ENCODE results near the gene POTEF.
"Not testable (repeated sequence)": the region's sequence is repeated elsewhere in the genome, so short reads cannot be mapped to it uniquely, and the experiment has no call there.

Gene POTEF

GRCh38 chr2:130151145-130151512 lies 22.1 kb upstream of the POTEF start:
- DNase-seq (ENCODE audit: low read depth); H3K9ac ChIP-seq (ENCODE audit: low read length); H3K4me3 ChIP-seq (ENCODE audit: low read length); H3K27me3 ChIP-seq (replicated peaks; ENCODE audit: control insufficient read depth, insufficient read depth, low read length); H3K4me1 ChIP-seq (ENCODE audit: control insufficient read depth, insufficient read depth, low read length); H3K9me3 ChIP-seq (ENCODE audit: control insufficient read depth, low read length): not testable (repeated sequence)
- peaks cover 16% of the 10 kb centered on the region for H3K36me3 ChIP-seq (ENCODE audit: control insufficient read depth, insufficient read depth, low read length, severe bottlenecking)

- H3K27me3 ChIP-seq (replicated peaks; ENCODE audit: control insufficient read depth, insufficient read depth, low read length), result no peaks in the 10 kb centered on the region
- H3K9ac ChIP-seq (ENCODE audit: low read length), result no peak overlapping the region
- no peaks in the 10 kb centered on the region for H3K9me3 ChIP-seq (ENCODE audit: control insufficient read depth, low read length)
- peaks cover 16% of the 10 kb centered on the region for H3K36me3 ChIP-seq (ENCODE audit: control insufficient read depth, insufficient read depth, low read length, severe bottlenecking)
- H3K4me1 ChIP-seq (ENCODE audit: control insufficient read depth, insufficient read depth, low read length), result no peaks in the 10 kb centered on the region
- no peak overlapping the region for H3K4me3 ChIP-seq (ENCODE audit: low read length)
- no peak for DNase-seq (ENCODE audit: low read depth)
Measured at GRCh38 chr2:130150181-130151144, 21.4 kb upstream of the POTEF start.

- not testable (repeated sequence) for H3K4me1 ChIP-seq (ENCODE audit: control insufficient read depth, insufficient read depth, low read length); H3K27me3 ChIP-seq (replicated peaks; ENCODE audit: control insufficient read depth, insufficient read depth, low read length); H3K9me3 ChIP-seq (ENCODE audit: control insufficient read depth, low read length); DNase-seq (ENCODE audit: low read depth); H3K4me3 ChIP-seq (ENCODE audit: low read length); H3K9ac ChIP-seq (ENCODE audit: low read length)
- H3K36me3 ChIP-seq (ENCODE audit: control insufficient read depth, insufficient read depth, low read length, severe bottlenecking), result peaks cover 12% of the 10 kb centered on the region
Measured at GRCh38 chr2:130148515-130148914, 19.5 kb upstream of the POTEF start.

DNA sequence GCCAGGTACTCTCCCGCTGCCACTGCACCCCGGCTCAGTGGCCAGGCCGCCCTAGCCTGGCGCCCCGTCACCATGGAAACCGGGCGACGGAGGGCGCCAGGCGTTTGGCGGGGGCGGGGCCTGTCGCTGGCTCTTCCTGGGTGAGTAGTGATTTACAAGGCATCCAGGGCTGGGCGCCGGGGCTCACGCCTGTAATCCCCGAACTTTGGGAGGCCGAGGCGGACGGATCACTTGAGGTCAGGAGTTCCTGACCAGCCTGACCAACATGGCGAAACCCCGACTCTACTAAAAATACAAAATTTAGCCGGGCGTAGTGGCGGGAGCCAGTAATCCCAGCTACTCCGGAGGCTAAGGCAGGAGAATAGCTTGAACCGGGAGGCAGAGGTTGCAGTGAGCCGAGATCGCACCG lies 16.0 kb upstream of the POTEF start, which contains the start of gene CCDC74B:
CCDC74B (minus strand) TSS at position 107 of the 409 bp plus-strand sequence. CDS start 116 bp downstream, outside the sequence.
- H3K4me3 ChIP-seq (ENCODE audit: low read length), result peak within 1 kb of the TSS; percentile 58
- not testable (repeated sequence) for H3K9ac ChIP-seq (ENCODE audit: low read length); H3K4me1 ChIP-seq (ENCODE audit: control insufficient read depth, insufficient read depth, low read length); H3K36me3 ChIP-seq (ENCODE audit: control insufficient read depth, insufficient read depth, low read length, severe bottlenecking); H3K9me3 ChIP-seq (ENCODE audit: control insufficient read depth, low read length); H3K27me3 ChIP-seq (replicated peaks; ENCODE audit: control insufficient read depth, insufficient read depth, low read length)
- peak; percentile 63 for DNase-seq (ENCODE audit: low read depth)

DNA sequence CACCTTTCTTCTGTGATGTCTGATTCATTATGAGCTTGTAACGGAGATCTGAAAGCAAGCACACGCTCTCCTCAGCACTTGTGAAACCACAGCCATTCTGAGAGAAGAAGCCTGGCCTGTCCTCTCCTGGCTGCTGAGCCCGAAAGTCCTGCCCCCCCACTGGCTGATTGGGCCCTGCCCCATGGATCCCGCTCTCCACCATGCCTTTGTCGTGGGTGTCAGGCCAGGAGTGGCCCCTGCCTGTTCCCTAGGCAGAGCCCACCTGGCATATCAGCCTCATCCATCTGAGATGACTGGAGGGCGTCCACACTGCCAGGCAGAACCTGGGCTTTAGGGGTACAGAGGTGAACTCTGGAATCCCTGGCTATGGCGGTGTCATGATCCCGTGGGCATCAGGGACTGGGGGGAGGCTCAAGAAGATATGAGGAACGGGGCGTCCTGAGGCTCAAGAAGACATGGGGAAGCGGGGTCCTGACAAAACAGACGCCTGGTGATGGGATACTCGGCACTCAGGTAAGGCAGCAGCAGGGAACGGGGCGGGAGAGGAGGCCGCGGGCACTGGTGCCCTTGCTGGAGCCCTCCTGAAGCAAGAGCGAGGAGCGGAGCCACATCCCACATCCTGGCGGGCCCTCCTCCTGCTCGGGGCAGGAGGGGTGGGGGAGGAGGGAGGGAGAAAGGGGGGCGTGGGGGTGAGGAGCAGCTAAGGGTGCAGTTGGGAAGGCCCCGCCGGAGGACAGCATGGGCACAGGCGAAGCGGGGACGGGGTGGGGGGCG lies 14.4 kb upstream of the POTEF start:
- not testable (repeated sequence) for H3K4me1 ChIP-seq (ENCODE audit: control insufficient read depth, insufficient read depth, low read length)

DNA sequence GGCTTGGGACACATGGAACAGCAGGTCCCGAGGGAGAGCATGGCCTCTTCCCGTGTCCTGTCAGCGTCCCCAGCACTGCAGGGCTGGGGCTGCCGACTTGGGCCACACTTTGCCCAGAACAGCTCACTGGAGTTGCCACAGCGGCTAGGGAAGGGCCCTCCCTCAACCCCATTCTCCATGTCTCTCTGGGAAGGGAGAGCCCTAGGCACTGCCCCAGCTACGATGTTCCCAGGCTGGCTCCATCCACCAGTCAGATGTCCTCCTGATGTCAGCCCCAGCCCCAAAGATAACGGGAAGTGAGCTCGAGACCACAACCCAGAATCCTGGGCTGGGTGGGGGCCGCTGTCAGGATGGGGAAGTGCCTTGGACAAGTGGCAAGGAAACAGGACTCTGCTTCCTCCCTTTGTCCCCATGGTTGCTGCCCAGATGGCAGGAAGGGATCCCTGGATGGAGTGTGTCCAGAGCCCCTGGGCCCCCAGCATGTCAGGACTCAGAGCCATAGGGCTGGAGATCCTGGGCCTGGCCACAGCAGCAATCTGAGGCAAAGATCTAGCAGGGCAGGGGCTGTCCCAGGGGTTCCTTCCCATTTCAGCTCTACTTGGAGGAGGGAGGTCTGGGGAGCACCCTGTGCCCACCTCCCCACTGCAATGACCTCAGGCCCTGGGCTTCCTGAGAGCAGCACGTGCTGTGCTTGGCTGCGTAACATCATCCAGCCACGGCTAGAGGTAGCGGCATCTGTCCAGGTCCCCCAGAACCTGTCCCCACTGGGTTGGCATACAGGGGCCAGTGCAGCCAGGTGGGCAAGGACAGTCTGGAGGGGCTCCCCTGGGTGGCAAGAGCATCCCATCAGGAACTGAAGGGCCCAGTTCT lies 13.6 kb upstream of the POTEF start:
- not testable (repeated sequence) for H3K9ac ChIP-seq (ENCODE audit: low read length); H3K4me1 ChIP-seq (ENCODE audit: control insufficient read depth, insufficient read depth, low read length); DNase-seq (ENCODE audit: low read depth); H3K27me3 ChIP-seq (replicated peaks; ENCODE audit: control insufficient read depth, insufficient read depth, low read length); H3K4me3 ChIP-seq (ENCODE audit: low read length); H3K36me3 ChIP-seq (ENCODE audit: control insufficient read depth, insufficient read depth, low read length, severe bottlenecking); H3K9me3 ChIP-seq (ENCODE audit: control insufficient read depth, low read length)

More for the DNA sequence above, 14.4 kb upstream of the POTEF start:
- H3K9ac ChIP-seq (ENCODE audit: low read length); DNase-seq (ENCODE audit: low read depth); H3K9me3 ChIP-seq (ENCODE audit: control insufficient read depth, low read length); H3K36me3 ChIP-seq (ENCODE audit: control insufficient read depth, insufficient read depth, low read length, severe bottlenecking); H3K27me3 ChIP-seq (replicated peaks; ENCODE audit: control insufficient read depth, insufficient read depth, low read length); H3K4me3 ChIP-seq (ENCODE audit: low read length): not testable (repeated sequence)

DNA sequence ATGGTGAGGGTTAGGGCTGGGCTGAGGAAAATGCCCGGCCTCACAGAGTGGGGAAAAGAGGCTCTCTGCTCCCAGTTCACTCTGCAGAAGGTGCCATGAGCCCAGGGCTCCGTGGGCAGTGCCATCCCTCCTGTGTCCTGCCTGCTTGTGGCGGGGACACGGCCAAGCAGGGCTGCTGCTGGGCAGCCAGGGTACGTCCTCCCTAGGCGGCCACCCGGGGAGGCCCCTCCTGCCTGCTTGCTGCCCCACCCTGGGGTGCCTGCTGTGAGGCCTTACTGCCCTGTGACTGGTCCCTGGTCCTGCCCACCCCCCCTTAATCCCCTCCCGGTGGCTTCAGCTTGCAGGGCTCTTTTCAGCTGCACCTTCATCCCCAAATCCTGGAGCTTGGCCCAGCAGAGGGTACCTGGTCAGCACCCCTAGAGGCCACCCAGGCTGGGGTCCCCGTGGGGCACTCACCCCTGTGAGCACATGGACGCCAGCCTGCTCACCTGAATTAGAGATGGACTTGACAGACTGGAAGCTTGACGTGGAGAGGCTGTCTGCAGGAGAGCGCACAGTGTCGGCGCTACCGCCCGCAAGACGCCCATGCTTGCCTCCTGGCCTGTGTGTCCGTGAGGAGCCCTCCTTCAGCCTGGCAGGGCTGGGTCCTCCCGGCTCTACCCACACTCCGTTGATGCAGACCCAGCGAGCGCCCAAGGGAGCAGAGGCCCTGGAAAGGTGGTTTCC lies 12.8 kb upstream of the POTEF start:
- H3K9ac ChIP-seq (ENCODE audit: low read length); H3K36me3 ChIP-seq (ENCODE audit: control insufficient read depth, insufficient read depth, low read length, severe bottlenecking); DNase-seq (ENCODE audit: low read depth); H3K27me3 ChIP-seq (replicated peaks; ENCODE audit: control insufficient read depth, insufficient read depth, low read length); H3K4me3 ChIP-seq (ENCODE audit: low read length); H3K4me1 ChIP-seq (ENCODE audit: control insufficient read depth, insufficient read depth, low read length); H3K9me3 ChIP-seq (ENCODE audit: control insufficient read depth, low read length): not testable (repeated sequence)

GRCh38 chr2:130141002-130141401 lies 12.0 kb upstream of the POTEF start:
- not testable (repeated sequence) for DNase-seq (ENCODE audit: low read depth); H3K4me3 ChIP-seq (ENCODE audit: low read length); H3K36me3 ChIP-seq (ENCODE audit: control insufficient read depth, insufficient read depth, low read length, severe bottlenecking); H3K4me1 ChIP-seq (ENCODE audit: control insufficient read depth, insufficient read depth, low read length); H3K27me3 ChIP-seq (replicated peaks; ENCODE audit: control insufficient read depth, insufficient read depth, low read length); H3K9ac ChIP-seq (ENCODE audit: low read length); H3K9me3 ChIP-seq (ENCODE audit: control insufficient read depth, low read length)

DNA sequence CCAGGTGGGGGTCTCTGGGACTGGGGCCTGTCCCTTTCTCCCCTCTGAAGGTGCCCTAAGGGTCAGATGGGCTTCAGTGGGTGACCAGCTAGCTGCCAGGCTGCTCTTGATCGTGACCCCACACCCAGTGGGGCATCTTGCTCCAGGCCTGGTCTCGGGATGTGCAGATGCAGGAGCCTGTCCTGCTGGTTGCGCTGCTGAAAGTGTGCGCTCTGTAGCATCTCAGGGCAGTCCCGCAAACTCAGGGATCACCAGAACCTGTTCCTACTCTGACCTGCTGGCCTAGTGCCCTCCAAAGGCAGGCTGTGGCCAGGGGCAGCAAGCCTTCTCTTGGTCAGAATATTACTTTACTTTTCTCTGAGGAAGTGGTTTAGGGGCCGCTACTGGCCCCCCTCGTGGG lies 11.5 kb upstream of the POTEF start:
- not testable (repeated sequence) for H3K9ac ChIP-seq (ENCODE audit: low read length); H3K27me3 ChIP-seq (replicated peaks; ENCODE audit: control insufficient read depth, insufficient read depth, low read length); DNase-seq (ENCODE audit: low read depth); H3K4me1 ChIP-seq (ENCODE audit: control insufficient read depth, insufficient read depth, low read length); H3K4me3 ChIP-seq (ENCODE audit: low read length); H3K36me3 ChIP-seq (ENCODE audit: control insufficient read depth, insufficient read depth, low read length, severe bottlenecking); H3K9me3 ChIP-seq (ENCODE audit: control insufficient read depth, low read length)

DNA sequence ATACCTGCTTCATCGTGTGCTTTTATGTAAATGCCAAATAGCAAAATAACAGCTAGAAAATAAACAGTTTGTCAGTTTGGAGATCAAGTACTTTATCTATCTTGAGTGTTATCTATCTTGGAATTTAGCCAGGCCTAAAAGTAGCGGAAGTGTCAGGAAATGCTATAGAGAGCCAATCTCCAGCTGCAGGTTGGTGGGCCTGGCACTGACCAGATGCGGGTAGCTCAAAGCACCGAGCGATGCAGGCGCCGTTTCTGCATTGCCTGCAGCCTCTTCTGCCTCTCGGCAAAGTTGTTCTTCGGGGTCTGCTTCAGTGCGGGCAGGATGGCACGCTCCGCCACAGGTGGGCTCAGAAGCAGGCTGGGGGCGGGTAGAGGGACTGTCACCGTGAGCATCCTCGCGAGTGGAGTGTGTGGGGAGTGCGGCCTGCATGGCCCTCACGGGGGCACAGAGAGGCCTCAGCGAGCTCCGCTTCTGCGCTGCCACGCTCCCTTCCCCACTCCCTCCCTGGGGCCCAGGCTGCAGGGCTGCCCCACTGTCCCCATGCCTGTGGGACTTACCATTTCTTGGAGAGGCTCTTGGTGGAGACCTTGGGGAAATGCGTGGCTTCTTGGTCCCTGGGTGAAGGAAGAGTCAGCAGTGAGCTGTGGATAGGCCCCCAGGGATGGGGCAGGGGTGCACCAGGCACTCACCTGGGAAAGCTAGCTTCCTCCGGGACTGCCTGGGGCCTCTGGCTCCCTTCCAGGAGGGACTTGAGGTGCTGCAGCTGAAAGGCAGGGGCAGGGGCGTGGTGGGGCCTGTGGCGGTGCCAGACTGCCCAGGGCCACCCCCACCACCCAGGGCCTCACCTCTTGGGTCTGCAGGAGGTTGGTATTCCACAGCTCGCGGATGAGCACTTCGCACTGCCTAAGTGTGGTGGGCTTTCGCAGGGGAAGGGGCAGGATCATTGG lies 10.6 kb upstream of the POTEF start:
- H3K9ac ChIP-seq (ENCODE audit: low read length); H3K36me3 ChIP-seq (ENCODE audit: control insufficient read depth, insufficient read depth, low read length, severe bottlenecking); DNase-seq (ENCODE audit: low read depth); H3K4me3 ChIP-seq (ENCODE audit: low read length); H3K27me3 ChIP-seq (replicated peaks; ENCODE audit: control insufficient read depth, insufficient read depth, low read length); H3K9me3 ChIP-seq (ENCODE audit: control insufficient read depth, low read length); H3K4me1 ChIP-seq (ENCODE audit: control insufficient read depth, insufficient read depth, low read length): not testable (repeated sequence)

Measured in adipocyte (in vitro differentiated cells).